Upper lobe of left lung (tissue), 4 donors: Measurements from ENCODE around the gene MX1.

Experiments
- CTCF ChIP-seq, 6 experiments: fragments of 450-650 bp in 4 of 6; fragments of 200-600 bp in 2 of 6; sonication (generic) in 2 of 6; IDR thresholded peaks; one replicate each; pipeline ENCODE4 v1.5.1; 2016 to 2019; ENCODE audit warnings: antibody characterized with exemption in 6 of 6
- EP300 ChIP-seq, 4 donors: sonication (generic); formaldehyde crosslinking; IDR thresholded peaks; one replicate each; pipeline ENCODE4 v1.5.1; 2017; ENCODE audit warnings: antibody characterized with exemption in 4 of 4, control low read depth in 2 of 4
- POLR2AphosphoS5 ChIP-seq, 2 donors: sonication (generic); formaldehyde crosslinking; IDR thresholded peaks; one replicate each; pipeline ENCODE4 v1.5.1; 2017; ENCODE audit warnings: antibody characterized with exemption in 2 of 2

- TF ChIP-seq CTCF (IDR thresholded peaks at IDR 0.05) = no peak
- no peak for TF ChIP-seq POLR2AphosphoS5 (IDR thresholded peaks at IDR 0.05)
- TF ChIP-seq EP300 (IDR thresholded peaks at IDR 0.05) = no peak
These were observed 18.2 kb upstream of the MX1 start for GRCh38 chr21:41407541-41408460.
